ENCODE measurements around the gene KCNA3. TPM values are rescaled to one million over a fixed set of nuclear protein-coding genes. Genes with fewer than 3 reads are reported as not detected.
A peak's percentile ranks its signal among the peaks of the same experiment; 100 is the strongest.
"Not testable (repeated sequence)": the region's sequence is repeated elsewhere in the genome, so short reads cannot be mapped to it uniquely, and the experiment has no call there.

KCNA3 gene
- total RNA-seq, 4 donors from 2014 or later, result 2.2 to 21.5 (median 2.9) TPM

DNA sequence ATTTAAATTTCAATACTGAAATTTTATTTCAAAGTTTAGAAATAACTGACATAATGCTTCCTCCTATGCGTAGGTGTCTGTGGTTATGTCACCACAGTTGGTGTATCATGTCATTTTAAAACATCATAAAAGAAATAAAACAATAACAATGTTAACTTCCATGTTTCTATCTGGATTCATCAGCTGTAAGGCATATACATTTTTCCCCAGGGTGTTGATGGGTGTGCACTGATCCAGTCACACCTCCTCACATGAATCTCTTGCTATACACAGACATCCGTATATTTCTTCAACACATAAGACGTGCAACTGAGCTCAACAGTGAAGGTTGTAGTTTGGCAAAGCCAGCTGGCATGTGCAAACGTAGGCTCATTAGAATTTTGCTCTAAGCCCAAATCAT lies 6.2 kb downstream of the KCNA3 start:
- Histone ChIP-seq H3K9me3 (no peaks in the 10 kb centered on the region), H3K36me3 (no peaks in the 10 kb centered on the region), H3K4me1 (no peaks in the 10 kb centered on the region), H3K27me3 (peaks cover 0 to 4% of the 10 kb centered on the region in 2 donors), H3K27ac (peak overlapping the region in 2 of 4 donors; percentile 8 to 22), H3K4me3 (no peak overlapping the region)
- TF ChIP-seq POLR2A (IDR thresholded peaks at IDR 0.05), result no peak
- TF ChIP-seq, protein P1, sequence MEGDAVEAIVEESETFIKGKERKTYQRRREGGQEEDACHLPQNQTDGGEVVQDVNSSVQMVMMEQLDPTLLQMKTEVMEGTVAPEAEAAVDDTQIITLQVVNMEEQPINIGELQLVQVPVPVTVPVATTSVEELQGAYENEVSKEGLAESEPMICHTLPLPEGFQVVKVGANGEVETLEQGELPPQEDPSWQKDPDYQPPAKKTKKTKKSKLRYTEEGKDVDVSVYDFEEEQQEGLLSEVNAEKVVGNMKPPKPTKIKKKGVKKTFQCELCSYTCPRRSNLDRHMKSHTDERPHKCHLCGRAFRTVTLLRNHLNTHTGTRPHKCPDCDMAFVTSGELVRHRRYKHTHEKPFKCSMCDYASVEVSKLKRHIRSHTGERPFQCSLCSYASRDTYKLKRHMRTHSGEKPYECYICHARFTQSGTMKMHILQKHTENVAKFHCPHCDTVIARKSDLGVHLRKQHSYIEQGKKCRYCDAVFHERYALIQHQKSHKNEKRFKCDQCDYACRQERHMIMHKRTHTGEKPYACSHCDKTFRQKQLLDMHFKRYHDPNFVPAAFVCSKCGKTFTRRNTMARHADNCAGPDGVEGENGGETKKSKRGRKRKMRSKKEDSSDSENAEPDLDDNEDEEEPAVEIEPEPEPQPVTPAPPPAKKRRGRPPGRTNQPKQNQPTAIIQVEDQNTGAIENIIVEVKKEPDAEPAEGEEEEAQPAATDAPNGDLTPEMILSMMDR (IDR thresholded peaks at IDR 0.05), result no peak
- DNase-seq, result no peak

- no peak for TF ChIP-seq POLR2A (IDR thresholded peaks at IDR 0.05)
- TF ChIP-seq, protein P1 (IDR thresholded peaks at IDR 0.05), result no peak
- H3K27me3 ChIP-seq, result no peaks in the 10 kb centered on the region
- H3K4me3 ChIP-seq, result no peak overlapping the region
- no peaks in the 10 kb centered on the region for H3K4me1 ChIP-seq
- no peaks in the 10 kb centered on the region for H3K36me3 ChIP-seq
- no peak for DNase-seq
- H3K9me3 ChIP-seq, result no peaks in the 10 kb centered on the region
- no peak overlapping the region for H3K27ac ChIP-seq
These were observed 7.0 kb downstream of the KCNA3 start for GRCh38 chr1:110667776-110668175.

GRCh38 chr1:110663241-110663640 lies 11.5 kb downstream of the KCNA3 start:
- Histone ChIP-seq H3K27me3 (no peaks in the 10 kb centered on the region), H3K27ac (no peak overlapping the region), H3K9me3 (no peaks in the 10 kb centered on the region), H3K36me3 (no peaks in the 10 kb centered on the region), H3K4me1 (no peaks in the 10 kb centered on the region), H3K4me3 (no peak overlapping the region)
- no peak for TF ChIP-seq POLR2A (IDR thresholded peaks at IDR 0.05)
- TF ChIP-seq, protein P1 (IDR thresholded peaks at IDR 0.05), result no peak
- DNase-seq, result no peak

- not testable (repeated sequence) for H3K9me3 ChIP-seq, H3K27me3 ChIP-seq, H3K27ac ChIP-seq, H3K4me3 ChIP-seq, H3K36me3 ChIP-seq, H3K4me1 ChIP-seq, DNase-seq
These were observed 15.2 kb downstream of the KCNA3 start for GRCh38 chr1:110659559-110659958.

DNA sequence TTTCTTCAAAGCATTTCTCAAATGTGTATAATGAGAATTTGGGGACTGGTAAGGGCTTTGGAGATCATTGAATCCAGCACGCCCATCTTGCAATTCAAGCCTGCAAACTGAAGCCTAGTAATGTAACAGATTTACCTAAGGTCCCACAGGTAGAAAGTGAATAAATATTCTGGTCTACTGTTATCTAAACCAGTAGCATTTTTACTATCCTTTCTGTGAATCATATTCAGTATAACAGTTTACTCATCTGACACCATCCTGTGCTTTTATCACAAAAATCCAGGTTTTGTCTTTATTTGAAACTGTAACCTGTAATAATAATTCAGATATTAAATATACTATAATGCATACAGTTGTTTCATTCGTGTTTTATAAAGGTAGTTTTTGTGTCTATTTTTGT lies 17.4 kb downstream of the KCNA3 start:
- H3K9me3 ChIP-seq, result no peaks in the 10 kb centered on the region
- DNase-seq, result no peak

GRCh38 chr1:110650609-110651008 lies 24.1 kb downstream of the KCNA3 start:
- peaks cover 0 to 10% (median 3%) of the 10 kb centered on the region in 4 donors for H3K4me1 ChIP-seq
- H3K36me3 ChIP-seq, result no peaks in the 10 kb centered on the region
- H3K27me3 ChIP-seq, result no peaks in the 10 kb centered on the region
- TF ChIP-seq, protein P1 (IDR thresholded peaks at IDR 0.05), result no peak
- TF ChIP-seq POLR2A (IDR thresholded peaks at IDR 0.05), result no peak
- no peak overlapping the region for H3K27ac ChIP-seq
- DNase-seq, result no peak
- H3K9me3 ChIP-seq, result no peaks in the 10 kb centered on the region
- H3K4me3 ChIP-seq, result no peak overlapping the region

More for the DNA sequence above, 17.4 kb downstream of the KCNA3 start:
- TF ChIP-seq POLR2A (IDR thresholded peaks at IDR 0.05), result no peak
- TF ChIP-seq, protein P1 (IDR thresholded peaks at IDR 0.05), result no peak
- H3K36me3 ChIP-seq, result no peaks in the 10 kb centered on the region
- H3K4me3 ChIP-seq, result no peak overlapping the region
- H3K4me1 ChIP-seq, result no peaks in the 10 kb centered on the region
- no peak overlapping the region for H3K27ac ChIP-seq
- H3K27me3 ChIP-seq, result no peaks in the 10 kb centered on the region
